ENCODE measurements around the gene RGMA. TPM values are rescaled to one million over a fixed set of nuclear protein-coding genes. Genes with fewer than 3 reads are reported as not detected.

The RGMA gene
- total RNA-seq, 2 donors from 2014 or later: 10.2 to 18.4 TPM

DNA sequence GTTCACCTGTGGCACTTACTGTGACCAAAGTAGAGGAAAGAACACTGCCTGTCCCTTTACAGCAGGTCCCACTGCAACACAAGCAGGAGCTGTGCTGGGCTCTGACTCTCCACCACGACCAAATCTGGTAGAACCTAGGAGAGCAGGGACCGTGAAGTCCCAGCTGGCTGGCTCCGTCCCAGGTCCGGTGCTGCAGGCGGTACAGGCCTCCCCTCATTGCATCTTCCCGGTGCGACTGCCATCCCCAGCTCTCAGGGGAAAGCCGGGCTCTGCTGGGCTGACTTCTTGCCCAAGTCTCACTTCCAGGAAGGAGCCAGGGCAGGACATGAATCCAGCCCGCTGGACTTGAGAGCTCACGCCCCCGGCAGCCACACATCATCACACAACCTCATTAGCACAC, 33.8 kb downstream of the RGMA start:
- intact Hi-C loops (cut with DNase I): no loop called here
- DNase-seq: no peak
- ATAC-seq: no peak

DNA sequence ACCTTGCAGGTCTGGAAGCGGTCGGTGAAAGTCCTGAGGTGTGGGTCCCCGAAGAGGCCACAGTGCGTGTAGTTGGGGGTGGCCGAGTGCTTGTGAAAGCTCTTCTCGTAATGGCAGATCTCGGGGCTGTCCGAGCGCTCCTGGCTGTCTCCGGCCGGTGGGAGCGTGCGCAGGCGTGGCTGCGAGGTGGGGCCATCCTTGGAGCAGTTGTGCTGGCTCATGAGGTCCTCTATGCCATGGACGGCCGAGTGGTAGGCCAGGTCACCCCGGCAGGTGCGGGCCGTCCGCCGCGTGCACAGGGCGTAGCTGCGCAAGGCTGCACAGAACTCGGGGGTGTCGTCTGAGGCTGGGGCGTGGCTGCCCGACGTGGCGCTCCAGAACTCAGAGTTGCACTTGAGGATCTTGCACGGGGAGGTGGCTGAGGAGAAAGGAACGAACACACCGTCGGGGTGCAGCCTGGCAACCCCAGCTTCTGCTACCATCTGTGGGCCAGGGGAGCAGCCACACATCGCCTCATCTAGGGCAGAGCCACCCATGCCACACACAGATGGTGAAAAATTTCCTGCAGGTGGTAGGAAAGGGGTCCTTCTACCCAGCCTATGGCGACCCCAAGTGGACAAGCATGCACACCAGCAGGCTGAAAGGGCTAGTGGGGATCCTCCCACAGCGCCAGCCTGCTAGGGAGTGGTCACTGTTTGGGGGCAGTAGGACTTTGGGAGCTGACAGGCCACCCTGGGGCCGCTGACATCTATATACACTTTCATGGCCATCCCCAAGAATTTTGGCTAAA, 36.7 kb downstream of the RGMA start:
- intact Hi-C loops (cut with DNase I): no loop called here
- DNase-seq: no peak
- ATAC-seq: no peak

DNA sequence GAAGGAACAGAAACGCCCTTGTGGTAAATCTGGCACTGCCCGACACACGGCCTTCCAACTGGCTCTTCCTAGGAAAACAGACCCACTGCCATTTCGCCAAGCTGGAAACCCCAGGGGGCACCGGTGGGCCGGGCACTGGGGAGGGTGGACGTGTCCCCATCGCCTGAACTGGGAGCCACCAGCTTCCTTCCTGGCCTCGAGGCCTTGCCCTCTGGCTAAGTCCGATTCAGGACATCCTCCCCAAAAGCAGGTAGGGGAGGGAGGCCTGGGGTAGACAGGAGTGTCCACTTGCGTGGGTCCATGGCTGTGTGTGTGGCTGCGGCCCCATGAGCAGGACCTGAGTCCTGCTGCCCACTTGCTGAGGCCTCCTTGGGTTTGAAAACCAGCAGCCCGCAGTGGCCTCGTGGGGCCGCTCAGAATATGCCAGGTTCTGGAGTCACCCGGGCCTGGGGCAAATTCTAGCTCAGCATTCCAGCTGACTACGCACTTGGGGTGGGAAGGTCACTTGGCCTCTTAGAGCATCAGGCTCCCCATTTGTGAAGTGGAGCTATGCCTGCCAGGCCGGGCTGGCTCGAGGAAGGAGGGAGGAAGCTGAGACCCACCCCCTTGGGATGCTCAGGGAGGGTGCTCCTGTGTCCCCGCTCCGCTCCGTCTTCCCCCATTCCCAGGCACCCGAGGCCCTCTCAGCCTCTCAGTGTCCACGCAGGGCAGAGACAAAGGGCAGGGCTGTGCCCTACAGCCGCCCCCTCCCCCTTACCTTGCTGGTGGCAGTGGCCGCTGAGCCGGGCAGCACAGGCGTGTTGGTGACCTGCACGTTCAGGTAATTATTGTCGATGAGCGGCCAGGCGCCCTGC, 37.5 kb downstream of the RGMA start:
- intact Hi-C loops (cut with DNase I): no loop called here
- DNase-seq (no peak), ATAC-seq (no peak)

DNA sequence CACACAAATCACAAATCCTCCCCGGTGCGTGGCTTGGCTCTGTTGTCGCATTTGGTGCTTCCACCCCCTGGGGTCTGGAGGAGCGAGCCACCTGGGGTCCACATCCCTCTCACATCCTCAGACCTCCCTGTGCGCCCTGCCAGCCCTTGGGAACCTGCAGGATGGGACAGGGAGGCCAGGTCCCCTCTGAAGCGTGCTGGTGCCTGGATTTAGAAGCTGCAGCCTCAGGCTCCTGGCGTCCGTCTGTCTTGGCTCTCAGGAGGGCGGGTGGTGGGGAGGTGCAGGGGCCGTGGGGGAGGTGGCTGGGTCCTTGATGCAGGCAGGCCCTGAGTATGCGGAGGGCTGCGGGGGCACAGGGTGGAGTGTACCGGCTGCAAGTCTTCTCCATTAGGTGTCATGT, 38.4 kb downstream of the RGMA start:
- intact Hi-C loops (cut with DNase I): no loop called here
- no peak for ATAC-seq
- no peak for DNase-seq

DNA sequence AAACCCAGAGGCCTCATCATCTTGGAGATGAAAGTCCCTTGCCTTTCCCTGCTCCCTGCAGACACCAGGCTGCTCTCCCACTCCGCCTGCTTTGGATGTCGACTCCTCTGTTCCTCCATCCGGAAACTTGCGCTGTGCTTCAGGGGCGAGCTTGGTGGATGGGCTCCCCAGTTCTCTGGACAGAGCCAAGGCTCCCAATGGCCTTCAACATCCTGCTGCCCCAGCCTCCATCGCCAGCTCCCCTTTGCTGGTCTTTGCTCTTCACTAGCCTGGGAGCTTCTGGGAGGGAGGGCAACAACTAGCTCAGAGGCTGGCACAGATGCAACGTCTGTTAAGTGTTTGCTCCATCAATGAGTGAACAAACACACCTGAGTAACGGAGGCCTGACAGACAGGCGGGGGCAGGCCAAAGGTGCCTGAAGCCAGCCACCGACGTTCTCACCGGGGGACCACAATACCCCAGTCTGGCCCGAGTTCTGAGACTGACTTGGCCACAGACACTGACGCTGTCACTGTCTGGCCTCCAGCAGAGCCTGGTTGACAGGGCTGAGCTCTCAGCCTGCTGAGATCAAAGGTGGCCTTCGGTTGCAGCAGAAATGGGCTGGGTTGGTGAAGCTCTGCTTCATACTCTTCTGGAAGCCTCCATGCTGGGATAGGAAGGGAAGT, 39.0 kb downstream of the RGMA start:
- DNase-seq (no peak), ATAC-seq (no peak)
- intact Hi-C loops (cut with DNase I): no loop called here

DNA sequence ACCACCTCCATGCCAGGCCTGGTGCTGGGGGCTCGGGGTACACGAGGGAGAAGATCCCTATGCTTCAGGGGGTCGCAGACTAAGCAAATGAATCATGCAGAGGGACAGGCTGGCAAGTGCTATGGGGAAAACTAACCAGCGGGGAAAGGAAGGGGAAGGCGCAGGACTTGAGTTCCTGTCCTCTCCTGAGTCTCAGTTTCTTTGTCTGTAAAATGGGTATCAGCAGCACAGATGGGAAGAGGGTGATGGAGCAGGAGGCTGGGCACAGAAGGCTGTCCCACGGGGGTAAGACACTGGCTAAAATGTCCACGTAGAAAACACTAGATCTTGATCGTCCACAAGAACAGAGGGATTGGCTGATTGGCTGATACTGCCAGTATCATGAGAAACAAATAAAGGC, 39.8 kb downstream of the RGMA start:
- intact Hi-C loops (cut with DNase I): no loop called here
- no peak for ATAC-seq

DNA sequence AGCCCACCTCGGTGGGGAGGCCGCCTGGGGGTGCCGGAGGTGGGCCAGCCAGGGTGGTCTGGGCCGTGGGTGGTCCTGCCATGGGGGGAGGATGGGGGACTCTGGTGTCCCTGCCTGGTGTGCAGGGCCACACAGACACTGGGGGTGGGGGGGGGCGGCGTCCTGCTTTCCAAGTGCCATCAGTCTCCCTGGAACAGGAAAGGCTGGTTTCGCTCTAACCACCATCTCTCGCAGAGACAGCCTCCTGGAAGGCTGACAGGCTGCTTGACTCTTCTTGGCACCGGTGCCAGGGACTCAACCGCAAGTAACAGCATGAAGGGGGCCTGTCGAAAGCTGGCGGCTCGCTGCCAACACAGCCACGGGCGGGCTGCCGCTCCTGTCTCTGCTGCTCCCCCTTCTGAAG, 40.3 kb downstream of the RGMA start:
- ATAC-seq (no peak), DNase-seq (no peak)
- intact Hi-C loops (cut with DNase I): no loop called here

More for the DNA sequence above, 39.8 kb downstream of the RGMA start:
- no peak for DNase-seq

DNA sequence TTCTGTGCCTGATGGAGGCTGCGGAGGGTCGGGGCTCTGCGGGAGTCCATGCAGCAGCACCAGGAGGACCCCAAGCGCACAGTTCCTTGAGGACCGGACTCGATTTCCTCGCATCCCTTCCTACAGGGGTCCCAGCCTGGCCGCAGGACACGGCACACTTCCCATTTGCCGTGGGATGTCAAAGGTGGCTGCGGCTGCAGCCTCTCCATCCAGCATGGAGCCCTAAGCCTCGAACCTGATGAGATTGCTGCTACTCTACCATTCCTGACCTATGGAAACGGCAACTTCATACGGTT, 40.6 kb downstream of the RGMA start:
- intact Hi-C loops (cut with DNase I): no loop called here
- ATAC-seq (no peak), DNase-seq (no peak)

DNA sequence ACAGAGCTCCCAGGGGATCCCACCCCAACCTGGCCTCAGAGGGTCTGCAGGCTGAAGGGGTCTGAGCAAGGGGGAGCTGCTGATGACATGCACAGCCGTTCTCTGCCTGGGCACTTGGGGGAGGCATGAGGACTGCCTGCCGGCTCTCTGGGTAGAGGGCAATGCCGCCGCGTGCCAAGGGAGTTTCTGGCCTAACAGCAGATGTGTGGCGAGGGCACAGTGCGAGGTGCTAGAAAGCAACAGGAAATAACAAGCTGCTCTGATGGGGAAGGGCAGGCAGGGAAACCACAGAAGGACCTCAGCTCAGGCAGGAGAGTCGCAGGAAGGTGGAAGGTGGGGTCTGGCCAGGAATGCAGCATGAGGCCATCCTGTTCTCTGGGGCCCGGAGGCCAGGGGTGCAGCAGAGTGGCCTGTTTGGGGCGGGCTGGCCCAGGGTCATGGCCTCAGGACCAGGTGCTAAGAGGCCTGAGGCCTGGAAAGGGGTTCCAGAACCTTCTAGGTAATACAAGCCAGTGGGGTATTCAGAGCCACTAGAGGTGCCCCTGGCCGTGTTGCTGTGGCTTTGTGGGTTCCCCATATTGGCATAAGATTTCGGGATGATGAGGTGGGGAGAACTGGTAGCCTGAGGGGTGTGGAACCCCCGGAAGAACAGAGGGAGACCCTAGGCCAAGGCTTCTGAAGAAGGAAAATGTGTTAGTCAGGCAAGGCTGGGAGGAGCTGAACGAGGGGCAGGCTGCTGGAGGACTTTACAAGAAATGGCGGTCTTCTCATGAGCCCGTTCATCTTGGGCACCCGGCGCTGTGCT, 41.2 kb downstream of the RGMA start:
- intact Hi-C loops (cut with DNase I): no loop called here
- DNase-seq (no peak), ATAC-seq (peak in 1 of 2 donors; percentile 16)

DNA sequence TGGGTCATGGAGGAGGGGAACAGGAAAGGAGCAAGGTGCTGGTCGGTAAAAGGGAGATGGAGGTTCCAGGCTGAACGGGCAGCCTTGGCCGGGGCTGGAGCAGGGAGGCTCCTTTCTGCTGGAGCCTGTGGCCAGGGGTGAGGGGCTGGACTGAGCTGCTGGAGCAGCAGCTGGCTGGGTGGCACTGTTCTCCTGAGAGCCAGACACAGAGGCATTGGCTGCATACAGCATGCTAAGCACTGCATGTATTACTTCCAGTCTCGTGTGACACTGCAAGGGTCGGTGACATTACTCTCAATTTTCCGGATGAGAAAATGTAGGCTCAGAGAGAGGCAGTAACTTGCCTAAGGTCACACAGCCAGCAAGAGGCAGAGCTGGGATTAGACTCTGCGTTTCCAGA, 42.3 kb downstream of the RGMA start:
- ATAC-seq (no peak), DNase-seq (no peak)
- intact Hi-C loops (cut with DNase I): no loop called here

DNA sequence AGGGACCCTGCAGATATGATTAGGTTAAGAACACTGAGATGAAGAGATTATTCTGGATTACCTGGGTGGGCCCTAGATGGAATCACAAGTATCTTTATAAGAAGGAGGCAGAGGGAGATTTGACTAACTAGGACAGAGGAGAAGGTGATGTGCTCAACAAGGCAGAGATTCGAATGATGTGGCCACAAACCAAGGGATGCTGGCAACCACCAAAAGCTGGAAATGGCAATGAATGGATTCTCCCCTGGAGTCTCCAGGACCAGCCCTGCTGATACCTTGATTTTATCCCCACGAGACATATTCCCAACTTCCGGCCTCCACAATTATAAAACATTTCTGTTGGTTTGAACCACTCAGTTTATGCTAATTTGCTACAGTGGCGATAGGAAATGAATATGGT, 42.9 kb downstream of the RGMA start:
- no peak for ATAC-seq
- intact Hi-C loops (cut with DNase I): no loop called here
- DNase-seq: no peak

DNA sequence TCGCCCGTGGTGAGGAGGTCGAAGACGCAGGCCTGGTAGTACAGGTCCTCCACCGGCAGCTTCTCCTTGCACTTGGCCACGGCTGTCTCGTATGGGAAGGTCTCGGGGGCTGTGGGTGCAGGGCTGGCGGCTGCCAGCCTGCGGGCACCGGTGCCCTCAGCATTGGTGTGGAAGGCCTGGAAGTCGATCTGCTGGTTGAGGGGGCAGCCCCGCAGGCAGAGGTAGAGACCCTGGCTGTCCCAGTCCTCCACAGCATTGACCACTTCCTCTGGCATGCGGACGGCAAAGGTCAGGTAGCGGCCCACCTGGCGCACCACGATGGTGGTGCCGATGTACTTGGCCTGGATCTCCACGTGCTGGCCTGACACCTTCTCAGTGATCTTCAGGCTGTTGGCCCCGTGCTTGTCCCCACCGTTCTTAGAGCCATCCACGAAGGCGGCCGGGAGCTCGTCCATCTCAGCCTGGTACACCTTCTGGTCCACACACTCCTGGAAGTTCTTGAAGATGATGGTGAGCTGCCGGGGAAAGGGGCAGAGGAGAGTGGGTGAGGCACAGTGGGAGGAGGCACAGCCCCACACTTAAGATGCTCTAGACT, 43.7 kb downstream of the RGMA start:
- ATAC-seq (no peak), DNase-seq (no peak)
- intact Hi-C loops (cut with DNase I): no loop called here

DNA sequence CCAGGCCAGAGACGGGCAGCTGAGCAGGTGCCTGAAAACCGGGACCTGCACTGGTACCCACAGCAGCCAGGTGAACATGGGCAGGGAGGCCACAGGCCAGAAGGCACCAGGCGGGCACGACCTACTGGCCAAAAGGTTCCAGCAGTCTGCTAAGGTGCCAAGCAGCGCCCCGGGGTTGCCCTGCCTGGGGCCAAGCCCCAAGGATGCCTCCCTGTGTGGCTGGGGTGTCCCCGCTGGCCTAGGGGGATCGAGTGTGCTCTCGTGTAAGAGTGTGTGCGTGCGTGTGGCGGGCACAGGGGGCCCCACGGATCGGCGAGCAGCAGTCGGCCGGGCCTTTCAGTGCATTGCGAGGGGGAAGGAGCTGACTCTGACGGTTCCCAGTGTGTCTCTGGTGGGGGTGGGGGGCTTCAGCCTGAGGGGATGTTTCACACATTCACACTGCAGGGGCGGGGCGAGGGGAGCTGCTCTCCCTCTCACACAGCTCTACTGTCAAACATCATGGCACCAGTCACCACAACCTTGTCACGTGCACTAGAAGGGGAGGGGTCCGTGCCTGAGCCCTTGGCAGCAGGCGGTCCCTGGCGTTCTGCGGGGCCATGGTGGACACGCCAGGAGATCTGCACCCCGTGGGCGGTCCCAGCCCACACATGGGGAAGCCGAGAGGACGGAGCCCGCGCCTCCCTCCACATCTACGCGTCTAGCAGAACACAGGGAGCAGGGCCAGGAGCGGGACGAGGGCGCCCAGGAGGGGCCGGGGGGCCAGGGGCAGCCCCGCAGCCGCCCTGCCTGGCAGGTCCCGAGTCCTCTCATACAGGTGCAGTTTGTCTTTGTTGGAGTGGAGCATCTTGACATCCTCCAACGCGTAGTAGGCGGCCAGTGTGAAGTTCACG, 44.5 kb downstream of the RGMA start:
- ATAC-seq (no peak), DNase-seq (no peak)
- intact Hi-C loops (cut with DNase I): no loop called here

DNA sequence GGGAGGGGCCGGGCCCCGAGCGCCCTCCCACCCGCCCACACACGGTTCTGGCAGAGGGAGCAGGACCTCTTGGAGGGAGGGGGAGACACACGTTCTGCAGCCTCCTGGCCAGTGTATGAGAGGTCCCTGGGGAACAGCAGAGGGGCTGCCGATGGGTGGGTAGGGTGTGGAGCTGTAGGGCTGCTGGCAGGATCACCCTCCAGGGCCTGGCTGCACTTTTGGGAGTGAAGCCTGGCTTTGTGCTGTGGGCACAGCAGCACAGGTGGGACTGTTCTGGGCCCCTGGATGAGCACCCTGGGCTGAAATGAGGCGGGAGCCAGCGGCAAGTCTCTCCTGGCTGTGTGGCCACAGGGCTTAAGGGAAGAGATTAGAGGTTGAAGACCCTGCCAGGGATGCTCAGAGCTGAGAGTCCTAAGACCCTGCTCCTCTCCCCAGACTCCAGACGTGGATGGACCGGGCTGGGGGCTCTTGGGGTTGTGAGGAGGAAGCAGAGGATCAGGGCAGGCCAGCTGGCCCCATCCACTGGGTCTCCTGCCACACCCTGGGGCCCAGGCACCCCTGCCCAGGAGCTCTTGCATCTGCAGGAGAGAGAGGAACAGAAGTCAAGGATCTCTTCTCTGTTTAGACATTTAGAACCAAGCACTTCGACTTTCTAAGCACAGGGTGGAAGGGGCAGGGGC, 45.2 kb downstream of the RGMA start:
- intact Hi-C loops (cut with DNase I): no loop called here
- ATAC-seq: peak in 1 of 2 donors; percentile 14

DNA sequence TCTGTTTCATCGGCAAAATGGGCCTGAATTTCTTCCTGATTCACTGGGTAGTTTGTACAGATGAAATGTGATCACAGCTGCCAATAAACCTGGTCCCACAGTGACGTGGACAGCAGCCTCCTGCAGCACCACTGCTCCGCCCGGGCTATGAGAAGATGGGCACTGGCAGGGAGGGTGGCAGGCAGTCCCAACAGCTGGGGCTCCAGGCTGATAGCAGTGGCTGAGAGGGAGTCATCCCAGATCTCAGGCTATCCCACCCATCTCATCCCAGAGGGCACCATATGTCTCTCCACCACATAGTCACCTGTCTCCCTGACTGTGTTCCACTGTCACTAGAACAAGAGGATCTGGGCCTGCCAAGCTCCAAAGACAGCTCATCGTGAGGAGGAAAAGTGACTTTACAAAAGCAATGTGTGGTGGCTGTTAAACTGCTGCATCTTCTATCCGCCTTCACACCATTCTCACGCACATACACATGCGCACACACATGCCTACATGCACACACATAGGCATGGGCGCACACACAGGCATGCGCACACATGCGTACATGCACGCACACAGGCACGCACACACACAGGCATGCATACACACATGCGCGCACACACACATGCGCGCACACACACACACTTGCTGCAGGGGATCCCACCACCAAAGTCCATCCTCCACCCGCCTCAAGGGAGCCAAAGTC, 46.2 kb downstream of the RGMA start:
- DNase-seq: peak; percentile 5
- intact Hi-C loops (cut with DNase I): no loop called here
- ATAC-seq: no peak

More for the DNA sequence above, 45.2 kb downstream of the RGMA start:
- DNase-seq: peak; percentile 16

DNA sequence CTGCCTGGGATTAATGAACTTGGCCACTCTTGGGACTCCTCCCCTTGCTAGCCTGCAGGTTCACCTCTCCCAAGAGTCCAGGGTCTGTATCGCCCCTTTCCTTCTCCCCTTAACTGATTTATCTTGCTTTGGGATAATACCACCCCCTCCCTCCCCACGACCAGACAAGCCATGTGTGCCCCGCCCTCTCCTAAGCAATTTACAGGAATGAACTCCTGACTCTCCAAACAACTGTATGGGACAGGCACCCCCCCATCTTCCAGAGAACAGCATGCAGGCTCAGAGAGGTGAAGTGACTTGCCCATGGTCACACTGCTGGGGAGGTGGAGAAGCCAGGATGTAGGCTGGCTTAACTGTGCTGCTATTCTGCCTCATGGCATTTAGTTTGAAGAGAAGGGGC, 46.8 kb downstream of the RGMA start:
- DNase-seq (peak; percentile 1), ATAC-seq (no peak)
- intact Hi-C loops (cut with DNase I): no loop called here

DNA sequence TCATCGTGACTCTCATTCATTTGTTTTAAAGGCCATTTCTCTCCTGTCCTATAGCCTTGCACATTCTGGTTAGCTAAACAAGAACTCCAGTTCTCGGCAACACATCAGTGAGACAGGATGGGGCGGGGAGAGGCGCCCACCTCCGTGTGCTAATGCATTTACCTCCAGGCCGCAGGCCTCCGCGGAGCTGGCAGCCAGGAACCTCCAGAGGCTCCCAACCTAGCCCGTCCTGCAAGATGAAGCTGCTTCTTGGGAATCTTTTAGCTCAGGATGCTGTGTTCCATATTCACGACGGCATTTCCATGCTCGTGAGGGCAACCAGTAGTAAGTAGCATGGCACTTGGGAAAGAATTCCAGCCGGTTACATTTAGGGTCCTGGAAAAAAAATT, 47.9 kb downstream of the RGMA start:
- ATAC-seq (no peak), DNase-seq (no peak)

More for the DNA sequence above, 47.9 kb downstream of the RGMA start:
- intact Hi-C loops (cut with DNase I): no loop called here
